ENCODE data around the gene CD59.

DNA sequence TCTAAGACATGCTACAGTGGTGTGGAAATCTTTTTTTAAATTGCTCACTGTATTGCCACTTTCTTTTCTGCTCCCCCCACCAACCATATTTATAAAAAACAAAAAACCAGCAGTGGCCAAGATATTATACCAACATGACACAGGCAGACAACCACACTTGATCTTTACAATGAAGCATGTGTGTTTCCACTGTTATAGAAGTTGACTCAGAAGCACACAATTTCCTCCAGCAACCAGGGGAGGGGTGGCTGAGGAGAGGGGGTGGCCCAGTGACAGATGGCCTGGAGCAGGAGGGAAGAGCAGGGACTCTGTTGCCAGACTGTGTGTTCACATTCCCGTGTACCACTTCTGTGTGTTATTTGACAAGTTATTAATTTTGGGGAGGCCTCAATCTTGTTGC lies 14.8 kb downstream of the CD59 start:
- TF ChIP-seq, protein P1, sequence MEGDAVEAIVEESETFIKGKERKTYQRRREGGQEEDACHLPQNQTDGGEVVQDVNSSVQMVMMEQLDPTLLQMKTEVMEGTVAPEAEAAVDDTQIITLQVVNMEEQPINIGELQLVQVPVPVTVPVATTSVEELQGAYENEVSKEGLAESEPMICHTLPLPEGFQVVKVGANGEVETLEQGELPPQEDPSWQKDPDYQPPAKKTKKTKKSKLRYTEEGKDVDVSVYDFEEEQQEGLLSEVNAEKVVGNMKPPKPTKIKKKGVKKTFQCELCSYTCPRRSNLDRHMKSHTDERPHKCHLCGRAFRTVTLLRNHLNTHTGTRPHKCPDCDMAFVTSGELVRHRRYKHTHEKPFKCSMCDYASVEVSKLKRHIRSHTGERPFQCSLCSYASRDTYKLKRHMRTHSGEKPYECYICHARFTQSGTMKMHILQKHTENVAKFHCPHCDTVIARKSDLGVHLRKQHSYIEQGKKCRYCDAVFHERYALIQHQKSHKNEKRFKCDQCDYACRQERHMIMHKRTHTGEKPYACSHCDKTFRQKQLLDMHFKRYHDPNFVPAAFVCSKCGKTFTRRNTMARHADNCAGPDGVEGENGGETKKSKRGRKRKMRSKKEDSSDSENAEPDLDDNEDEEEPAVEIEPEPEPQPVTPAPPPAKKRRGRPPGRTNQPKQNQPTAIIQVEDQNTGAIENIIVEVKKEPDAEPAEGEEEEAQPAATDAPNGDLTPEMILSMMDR (IDR thresholded peaks at IDR 0.05; ENCODE audit: poor library complexity, severe bottlenecking): no peak
- TF ChIP-seq TAF1 (IDR thresholded peaks at IDR 0.05; ENCODE audit: low read depth) (no peak), POLR2AphosphoS5 (IDR thresholded peaks at IDR 0.05) (no peak), RAD21 (conservative IDR thresholded peaks at IDR 0.05) (no peak), EZH2 (IDR thresholded peaks at IDR 0.05; ENCODE audit: borderline replicate concordance, insufficient read depth, low read length, poor library complexity, severe bottlenecking) (no peak), EP300 (conservative IDR thresholded peaks at IDR 0.05; ENCODE audit: poor library complexity, severe bottlenecking) (no peak), MXI1 (conservative IDR thresholded peaks at IDR 0.05; ENCODE audit: poor library complexity, severe bottlenecking) (no peak), SMC3 (conservative IDR thresholded peaks at IDR 0.05; ENCODE audit: poor library complexity) (no peak)
- TF ChIP-seq, protein P2, sequence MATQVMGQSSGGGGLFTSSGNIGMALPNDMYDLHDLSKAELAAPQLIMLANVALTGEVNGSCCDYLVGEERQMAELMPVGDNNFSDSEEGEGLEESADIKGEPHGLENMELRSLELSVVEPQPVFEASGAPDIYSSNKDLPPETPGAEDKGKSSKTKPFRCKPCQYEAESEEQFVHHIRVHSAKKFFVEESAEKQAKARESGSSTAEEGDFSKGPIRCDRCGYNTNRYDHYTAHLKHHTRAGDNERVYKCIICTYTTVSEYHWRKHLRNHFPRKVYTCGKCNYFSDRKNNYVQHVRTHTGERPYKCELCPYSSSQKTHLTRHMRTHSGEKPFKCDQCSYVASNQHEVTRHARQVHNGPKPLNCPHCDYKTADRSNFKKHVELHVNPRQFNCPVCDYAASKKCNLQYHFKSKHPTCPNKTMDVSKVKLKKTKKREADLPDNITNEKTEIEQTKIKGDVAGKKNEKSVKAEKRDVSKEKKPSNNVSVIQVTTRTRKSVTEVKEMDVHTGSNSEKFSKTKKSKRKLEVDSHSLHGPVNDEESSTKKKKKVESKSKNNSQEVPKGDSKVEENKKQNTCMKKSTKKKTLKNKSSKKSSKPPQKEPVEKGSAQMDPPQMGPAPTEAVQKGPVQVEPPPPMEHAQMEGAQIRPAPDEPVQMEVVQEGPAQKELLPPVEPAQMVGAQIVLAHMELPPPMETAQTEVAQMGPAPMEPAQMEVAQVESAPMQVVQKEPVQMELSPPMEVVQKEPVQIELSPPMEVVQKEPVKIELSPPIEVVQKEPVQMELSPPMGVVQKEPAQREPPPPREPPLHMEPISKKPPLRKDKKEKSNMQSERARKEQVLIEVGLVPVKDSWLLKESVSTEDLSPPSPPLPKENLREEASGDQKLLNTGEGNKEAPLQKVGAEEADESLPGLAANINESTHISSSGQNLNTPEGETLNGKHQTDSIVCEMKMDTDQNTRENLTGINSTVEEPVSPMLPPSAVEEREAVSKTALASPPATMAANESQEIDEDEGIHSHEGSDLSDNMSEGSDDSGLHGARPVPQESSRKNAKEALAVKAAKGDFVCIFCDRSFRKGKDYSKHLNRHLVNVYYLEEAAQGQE (IDR thresholded peaks at IDR 0.05; ENCODE audit: borderline replicate concordance): no peak
